Measurements from ENCODE around the gene GPHA2. TPM values are rescaled to one million over a fixed set of nuclear protein-coding genes. Genes with fewer than 3 reads are reported as not detected.
A peak's percentile ranks its signal among the peaks of the same experiment; 100 is the strongest.

GPHA2 gene
- total and polyA plus RNA-seq, 10 of the 15 experiments (the other 5 are each of a cell fraction or from before 2014, with no cell fraction given): not detected

GRCh38 chr11:64887757-64888405 is 47.8 kb downstream of the GPHA2 start (continued):
- no peak for TF ChIP-seq ZBTB11 (CRISPR knock-in tag; IDR thresholded peaks at IDR 0.05)
- 0 out of 2 replicates have a peak, but pooled peaks have one; percentile 58 for TF ChIP-seq ZNF687 (IDR thresholded peaks at IDR 0.05)
- no peak for TF ChIP-seq JUND (IDR thresholded peaks at IDR 0.05; ENCODE audit: low read depth, low read length)
- no peak for TF ChIP-seq ZNF217 (IDR thresholded peaks at IDR 0.05)
- TF ChIP-seq REST (IDR thresholded peaks at IDR 0.05; ENCODE audit: low read depth, low read length): no peak
- TF ChIP-seq BHLHE40 (IDR thresholded peaks at IDR 0.05; ENCODE audit: borderline replicate concordance in 1 of 2, low read depth in 2 of 2, low read length in 1 of 2): peak; percentile 22 to 25; a peak in 2 of 4 replicates
- no peak for TF ChIP-seq BRCA1 (IDR thresholded peaks at IDR 0.05; ENCODE audit: low read depth, low read length)
- no peak for TF ChIP-seq SREBF1 (IDR thresholded peaks at IDR 0.05; ENCODE audit: low read length)
- TF ChIP-seq HDAC2 (IDR thresholded peaks at IDR 0.05): no peak
- no peak for TF ChIP-seq TCF3 (IDR thresholded peaks at IDR 0.05; ENCODE audit: borderline replicate concordance, insufficient read depth, low read depth, low read length)
- TF ChIP-seq, protein P1, sequence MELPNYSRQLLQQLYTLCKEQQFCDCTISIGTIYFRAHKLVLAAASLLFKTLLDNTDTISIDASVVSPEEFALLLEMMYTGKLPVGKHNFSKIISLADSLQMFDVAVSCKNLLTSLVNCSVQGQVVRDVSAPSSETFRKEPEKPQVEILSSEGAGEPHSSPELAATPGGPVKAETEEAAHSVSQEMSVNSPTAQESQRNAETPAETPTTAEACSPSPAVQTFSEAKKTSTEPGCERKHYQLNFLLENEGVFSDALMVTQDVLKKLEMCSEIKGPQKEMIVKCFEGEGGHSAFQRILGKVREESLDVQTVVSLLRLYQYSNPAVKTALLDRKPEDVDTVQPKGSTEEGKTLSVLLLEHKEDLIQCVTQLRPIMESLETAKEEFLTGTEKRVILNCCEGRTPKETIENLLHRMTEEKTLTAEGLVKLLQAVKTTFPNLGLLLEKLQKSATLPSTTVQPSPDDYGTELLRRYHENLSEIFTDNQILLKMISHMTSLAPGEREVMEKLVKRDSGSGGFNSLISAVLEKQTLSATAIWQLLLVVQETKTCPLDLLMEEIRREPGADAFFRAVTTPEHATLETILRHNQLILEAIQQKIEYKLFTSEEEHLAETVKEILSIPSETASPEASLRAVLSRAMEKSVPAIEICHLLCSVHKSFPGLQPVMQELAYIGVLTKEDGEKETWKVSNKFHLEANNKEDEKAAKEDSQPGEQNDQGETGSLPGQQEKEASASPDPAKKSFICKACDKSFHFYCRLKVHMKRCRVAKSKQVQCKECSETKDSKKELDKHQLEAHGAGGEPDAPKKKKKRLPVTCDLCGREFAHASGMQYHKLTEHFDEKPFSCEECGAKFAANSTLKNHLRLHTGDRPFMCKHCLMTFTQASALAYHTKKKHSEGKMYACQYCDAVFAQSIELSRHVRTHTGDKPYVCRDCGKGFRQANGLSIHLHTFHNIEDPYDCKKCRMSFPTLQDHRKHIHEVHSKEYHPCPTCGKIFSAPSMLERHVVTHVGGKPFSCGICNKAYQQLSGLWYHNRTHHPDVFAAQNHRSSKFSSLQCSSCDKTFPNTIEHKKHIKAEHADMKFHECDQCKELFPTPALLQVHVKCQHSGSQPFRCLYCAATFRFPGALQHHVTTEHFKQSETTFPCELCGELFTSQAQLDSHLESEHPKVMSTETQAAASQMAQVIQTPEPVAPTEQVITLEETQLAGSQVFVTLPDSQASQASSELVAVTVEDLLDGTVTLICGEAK (IDR thresholded peaks at IDR 0.05; ENCODE audit: borderline replicate concordance): 0 out of 2 replicates have a peak, but pooled peaks have one; percentile 22
- peak; percentile 63; the same call in 1 of the 2 replicates for TF ChIP-seq SMC3 (IDR thresholded peaks at IDR 0.05; ENCODE audit: borderline replicate concordance, low read length)
- TF ChIP-seq LARP7 (IDR thresholded peaks at IDR 0.05): 0 out of 2 replicates have a peak, but pooled peaks have one; percentile 16
- peak; percentile 40 for TF ChIP-seq IKZF1 (conservative IDR thresholded peaks at IDR 0.05)

Measured in GM12878 (cell line).